ENCODE measurements around the gene POMT1.

- TF ChIP-seq, protein P1, sequence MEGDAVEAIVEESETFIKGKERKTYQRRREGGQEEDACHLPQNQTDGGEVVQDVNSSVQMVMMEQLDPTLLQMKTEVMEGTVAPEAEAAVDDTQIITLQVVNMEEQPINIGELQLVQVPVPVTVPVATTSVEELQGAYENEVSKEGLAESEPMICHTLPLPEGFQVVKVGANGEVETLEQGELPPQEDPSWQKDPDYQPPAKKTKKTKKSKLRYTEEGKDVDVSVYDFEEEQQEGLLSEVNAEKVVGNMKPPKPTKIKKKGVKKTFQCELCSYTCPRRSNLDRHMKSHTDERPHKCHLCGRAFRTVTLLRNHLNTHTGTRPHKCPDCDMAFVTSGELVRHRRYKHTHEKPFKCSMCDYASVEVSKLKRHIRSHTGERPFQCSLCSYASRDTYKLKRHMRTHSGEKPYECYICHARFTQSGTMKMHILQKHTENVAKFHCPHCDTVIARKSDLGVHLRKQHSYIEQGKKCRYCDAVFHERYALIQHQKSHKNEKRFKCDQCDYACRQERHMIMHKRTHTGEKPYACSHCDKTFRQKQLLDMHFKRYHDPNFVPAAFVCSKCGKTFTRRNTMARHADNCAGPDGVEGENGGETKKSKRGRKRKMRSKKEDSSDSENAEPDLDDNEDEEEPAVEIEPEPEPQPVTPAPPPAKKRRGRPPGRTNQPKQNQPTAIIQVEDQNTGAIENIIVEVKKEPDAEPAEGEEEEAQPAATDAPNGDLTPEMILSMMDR (conservative IDR thresholded peaks at IDR 0.05; ENCODE audit: low read depth, low read length) = no peak
- no peak for TF ChIP-seq EZH2 (IDR thresholded peaks at IDR 0.05; ENCODE audit: borderline replicate concordance, low read depth, low read length, poor library complexity, severe bottlenecking)
Measured at GRCh38 chr9:131516930-131517329, 14.2 kb downstream of the POMT1 start.

All from A673 (cell line).